GM21737 (cell line): ENCODE data around the gene SLC25A3.
"Not testable (repeated sequence)": the region's sequence is repeated elsewhere in the genome, so short reads cannot be mapped to it uniquely, and the experiment has no call there.

Experiments used
- ATAC-seq: cut with Tn5 transposase; IDR thresholded peaks from one replicate; pipeline ENCODE4 v1.9.1; 2021; ENCODE audit warnings: mild to moderate bottlenecking, moderate library complexity; ENCODE audit not compliant: unreplicated experiment

Gene SLC25A3

DNA sequence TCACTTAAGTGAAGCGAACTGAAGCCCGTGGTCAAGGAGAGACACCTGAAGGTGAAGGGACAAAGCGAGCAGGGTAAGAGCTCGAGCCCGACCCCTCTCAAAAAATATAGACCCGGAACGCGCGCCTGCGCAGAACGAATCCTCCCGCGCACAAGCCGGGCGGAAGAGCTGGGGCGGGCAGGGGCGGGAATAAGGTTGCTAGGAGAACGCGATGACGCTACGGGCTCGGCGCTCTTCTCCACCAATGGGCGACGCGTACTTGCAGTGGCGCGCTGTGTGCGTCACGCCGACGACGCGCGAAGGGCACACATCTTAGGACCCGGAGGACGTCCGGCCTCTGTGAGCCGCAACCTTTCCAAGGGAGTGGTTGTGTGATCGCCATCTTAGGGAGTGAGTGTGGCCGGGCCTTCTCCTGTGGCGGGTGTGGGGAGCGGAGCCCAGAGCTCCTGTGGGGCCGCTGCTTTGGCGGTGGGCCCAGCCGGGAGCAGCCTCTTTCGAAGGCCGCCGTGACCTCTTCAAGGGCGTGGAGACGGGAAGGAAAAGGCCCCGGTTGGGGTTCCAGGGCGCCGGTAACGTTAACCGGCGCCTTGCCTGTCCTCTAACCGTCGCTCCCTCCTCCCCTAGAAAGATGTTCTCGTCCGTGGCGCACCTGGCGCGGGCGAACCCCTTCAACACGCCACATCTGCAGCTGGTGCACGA lies at the start of gene SLC25A3:
SLC25A3 (plus strand) TSS at position 336 of the 699 bp plus-strand sequence; CDS start at position 629, 293 bp downstream.
- peak; percentile 99 for ATAC-seq

DNA sequence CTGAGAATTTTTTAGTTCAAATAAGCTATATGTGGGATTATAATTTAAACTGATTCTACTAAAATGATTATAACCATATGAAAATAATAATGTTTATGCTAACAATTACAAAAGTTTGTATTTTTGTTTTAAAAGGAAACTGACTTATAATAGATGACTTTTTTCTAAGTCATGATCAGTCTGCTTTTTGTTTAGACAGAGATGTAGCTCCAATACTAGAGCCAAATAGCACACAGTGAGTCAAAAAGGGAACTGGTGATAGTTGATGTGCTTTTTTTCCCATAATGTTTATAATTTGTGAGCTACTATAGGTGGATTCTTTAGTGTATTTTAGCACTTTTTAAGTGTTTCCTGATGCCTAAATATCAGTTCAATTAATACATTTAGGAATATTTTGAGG lies 49.8 kb upstream of the SLC25A3 start:
- no peak for ATAC-seq

DNA sequence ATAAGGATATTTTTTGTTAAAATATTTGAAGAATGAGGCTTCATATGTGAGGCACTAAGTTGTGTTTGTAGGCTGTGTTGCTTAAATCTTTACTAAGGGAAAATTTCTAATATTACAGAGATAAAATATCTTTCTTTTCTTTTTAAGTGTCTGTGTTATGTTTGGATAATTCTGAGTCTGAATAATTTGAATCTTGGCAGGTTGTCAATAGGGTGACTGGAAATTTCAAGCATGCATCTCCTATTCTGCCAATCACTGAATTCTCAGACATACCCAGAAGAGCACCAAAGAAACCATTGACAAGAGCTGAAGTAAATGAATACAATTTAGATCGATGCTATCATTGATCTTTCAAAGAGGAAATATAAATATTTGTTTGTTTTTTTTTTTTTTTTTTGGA lies 48.7 kb upstream of the SLC25A3 start:
- no peak for ATAC-seq

DNA sequence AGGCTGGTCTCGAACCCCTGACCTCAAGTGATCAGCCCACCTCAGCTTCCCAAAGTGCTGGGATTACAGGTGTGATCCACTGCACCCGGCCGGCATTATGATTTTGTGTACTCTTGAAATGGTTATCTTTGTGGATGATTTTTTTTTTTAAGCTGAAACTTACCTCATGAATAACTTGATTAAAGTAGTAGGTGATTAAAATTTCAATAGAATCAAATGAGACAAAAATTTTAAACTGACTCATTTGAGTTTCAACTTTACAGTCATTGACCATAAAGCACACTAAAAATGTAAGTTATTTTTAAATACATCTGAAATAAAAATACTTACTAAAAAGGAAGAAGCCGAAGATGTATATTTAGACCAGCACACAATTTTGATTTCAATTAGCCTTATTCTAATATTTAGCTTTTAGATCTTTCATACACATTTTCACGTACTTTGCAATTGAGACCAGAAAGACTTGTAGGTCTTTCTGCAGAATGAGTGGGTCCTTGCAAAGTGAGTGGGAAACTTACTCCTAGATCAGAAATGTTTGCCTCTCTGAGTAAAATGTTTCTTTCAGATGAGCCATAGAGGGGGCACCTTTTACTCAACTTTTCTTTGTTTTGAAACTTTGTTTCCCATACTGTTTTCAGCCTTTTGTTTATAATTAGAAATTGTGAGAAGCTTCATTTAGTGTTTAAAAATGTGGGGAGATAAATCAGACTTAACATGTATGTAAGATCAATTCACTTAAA lies 43.9 kb upstream of the SLC25A3 start:
- no peak for ATAC-seq

DNA sequence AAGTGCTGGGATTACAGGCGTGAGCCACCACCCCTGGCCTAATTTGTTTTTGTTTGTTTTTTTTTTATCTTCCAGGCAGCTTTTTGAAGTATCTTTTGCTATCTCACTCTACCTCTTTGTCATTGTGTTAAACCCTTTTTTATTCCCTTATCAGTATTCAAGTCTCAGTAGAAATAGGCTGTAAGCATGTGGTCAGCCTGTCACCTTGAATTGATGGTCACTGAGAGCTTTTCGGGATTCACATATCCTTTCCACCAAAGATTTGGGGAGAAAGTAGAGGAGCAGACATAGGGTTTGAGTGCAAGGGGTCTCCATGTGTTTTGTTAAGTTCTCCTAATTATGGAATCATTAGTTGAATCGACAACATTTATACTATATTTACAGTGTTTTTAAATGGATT lies 41.7 kb upstream of the SLC25A3 start:
- no peak for ATAC-seq

DNA sequence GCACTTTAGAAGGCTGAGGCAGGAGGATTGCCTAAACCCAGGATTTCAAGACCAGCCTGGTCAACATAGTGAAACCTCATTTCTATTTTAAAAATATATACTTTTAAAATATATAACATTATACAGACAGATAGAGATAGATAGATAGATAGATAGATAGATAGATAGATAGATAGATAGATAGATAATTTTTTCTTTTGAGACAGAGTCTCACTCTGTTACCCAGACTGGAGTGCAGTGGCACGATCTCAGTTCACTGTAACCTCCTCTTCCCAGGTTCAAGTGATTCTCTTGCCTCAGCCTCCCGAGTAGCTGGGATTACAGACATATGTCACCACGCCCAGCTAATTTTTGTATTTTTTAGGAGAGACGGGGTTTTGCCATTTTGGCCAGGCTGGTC lies 35.4 kb upstream of the SLC25A3 start:
- ATAC-seq: not testable (repeated sequence)

DNA sequence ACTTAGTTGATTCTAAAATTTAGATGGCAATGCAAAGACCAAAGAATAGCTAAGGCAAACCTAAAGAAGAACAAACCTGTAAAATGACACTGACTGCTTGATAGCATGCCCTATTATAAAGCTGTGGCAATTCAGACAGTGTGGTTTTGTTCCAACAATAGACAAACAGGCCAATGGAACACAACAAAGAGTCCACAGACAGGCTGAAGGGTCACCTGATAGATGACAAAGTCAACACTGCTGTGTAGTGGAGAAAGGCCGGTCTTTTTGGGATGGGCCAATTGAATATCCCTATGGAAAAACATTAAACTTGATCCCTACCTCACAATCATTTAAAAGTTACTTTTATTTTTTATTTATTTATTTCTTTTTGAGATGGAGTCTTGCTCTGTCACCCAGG lies 33.8 kb upstream of the SLC25A3 start:
- ATAC-seq: no peak

DNA sequence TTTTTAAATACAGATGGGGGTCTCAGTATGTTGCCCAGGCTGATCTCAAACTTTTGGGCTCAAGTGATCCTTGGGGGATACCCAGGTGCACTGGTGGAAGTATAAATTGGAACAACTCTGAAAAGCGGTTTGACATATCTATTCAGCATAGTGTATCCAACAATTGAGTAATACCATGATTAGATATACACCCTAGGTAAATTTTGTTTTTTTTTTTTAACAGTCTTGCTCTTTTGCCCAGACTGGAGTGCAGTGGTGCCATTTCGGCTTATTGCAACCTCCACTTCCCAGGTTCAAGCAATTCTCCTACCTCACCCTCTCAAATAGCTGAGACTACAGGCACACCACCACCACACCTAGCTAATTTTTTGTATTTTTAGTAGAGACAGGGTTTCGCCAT lies 31.6 kb upstream of the SLC25A3 start:
- ATAC-seq: no peak

DNA sequence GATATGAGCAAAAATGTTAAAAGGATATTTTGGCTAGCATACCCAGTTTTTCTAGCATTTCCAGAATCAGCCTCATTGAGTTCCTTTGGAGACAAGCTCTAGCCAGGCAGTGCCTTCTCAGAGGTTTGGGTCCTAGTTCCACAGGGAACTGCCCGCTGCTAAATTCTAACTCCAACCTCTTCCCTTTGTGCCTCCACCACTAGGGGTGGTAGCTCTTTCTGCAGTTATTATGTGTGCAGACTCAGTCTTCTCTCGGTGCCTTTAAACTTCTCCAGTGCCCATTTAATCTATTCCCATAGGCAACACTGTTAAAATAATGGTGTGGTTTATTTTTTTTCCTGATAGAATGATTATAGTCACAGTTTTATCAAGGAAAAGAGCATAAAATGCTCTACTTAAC lies 21.5 kb upstream of the SLC25A3 start:
- ATAC-seq: no peak

DNA sequence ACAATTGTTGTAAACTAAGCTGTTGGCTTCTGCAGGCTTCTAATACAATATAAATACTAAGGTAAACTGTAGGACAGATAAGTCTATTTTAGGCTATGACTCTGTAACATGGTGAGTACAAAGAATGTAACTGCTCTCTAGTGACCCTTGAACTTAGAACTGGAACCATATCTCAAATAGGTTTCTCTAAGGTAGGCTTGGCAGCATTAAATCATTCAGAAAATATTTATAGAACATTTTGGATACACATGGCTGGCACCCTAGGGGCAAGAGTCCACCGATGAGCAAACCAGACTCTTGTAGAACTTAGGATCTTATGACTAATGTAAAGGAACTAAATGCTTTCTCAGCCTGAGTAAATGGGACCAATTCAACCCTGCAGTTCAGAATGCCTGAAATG lies 19.4 kb upstream of the SLC25A3 start:
- no peak for ATAC-seq

DNA sequence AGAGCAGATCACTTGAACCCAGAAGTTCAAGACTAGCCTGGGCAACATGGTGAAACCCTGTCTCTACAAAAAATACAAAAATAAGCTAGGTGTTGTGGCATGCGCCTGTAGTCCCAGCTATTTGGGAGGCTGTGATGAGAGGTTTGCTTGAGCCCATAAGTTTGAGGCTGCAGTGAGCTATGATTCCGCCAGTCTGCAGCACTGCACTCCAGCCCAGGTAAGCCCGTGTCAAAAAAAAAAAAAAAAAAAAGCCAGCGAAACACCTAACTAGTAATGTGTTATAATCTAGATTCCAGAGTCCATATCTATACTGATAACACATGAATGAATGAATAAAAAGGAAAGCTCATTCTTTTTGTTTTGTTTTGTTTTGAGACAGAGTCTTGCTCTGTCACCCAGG lies 18.5 kb upstream of the SLC25A3 start:
- ATAC-seq: no peak

DNA sequence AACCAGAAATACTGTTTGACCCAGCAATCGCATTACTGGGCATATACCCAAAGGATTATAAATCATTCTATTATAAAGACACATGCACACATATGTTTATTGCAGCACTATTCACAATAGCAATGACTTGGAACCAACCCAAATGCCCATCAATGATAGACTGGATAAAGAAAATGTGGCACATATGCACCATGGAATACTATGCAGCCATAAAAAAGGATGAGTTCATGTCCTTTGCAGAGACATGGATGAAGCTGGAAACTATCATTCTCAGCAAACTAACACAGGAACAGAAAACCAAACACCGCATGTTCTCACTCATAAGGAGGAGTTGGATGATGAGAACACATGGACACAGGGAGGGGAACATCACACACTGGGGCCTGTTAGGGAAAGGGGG lies 16.7 kb upstream of the SLC25A3 start:
- not testable (repeated sequence) for ATAC-seq

DNA sequence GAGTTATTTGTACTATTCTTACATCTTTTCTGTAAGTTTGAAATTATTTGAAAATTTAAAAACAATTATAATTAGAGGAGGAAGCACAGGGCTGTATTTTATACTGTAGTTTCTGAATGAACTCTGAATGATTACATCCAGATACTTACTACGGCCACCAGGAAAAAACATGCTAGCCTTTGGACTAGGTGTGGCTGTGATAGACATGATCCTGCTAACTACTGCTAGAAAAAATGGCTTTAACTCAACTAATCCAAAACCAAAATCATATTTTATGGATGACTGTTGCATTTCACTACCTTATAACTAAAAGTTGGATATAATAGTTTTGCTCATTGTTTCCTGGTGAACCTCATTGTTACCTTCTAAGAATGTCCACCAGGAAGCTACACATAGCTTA lies 15.1 kb upstream of the SLC25A3 start:
- no peak for ATAC-seq

DNA sequence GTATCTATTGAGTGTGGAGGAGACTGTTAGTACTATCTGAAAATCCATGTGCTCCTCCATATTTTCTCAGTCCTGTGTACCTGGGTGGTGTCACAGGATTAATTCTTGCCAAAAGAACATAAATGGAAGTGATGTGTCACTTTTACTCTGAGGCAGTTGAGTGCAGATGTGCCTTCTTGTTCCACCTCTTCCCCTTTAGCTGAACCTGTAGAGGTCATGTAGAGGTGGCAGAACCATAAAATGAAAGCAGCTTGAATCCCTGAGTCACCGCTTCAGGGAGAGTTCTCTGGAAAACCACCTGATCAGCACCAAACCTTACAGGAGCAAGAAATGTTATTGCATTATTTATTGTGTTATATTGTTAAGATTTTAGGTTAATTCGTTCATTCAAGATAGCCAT lies 14.7 kb upstream of the SLC25A3 start:
- ATAC-seq: no peak

DNA sequence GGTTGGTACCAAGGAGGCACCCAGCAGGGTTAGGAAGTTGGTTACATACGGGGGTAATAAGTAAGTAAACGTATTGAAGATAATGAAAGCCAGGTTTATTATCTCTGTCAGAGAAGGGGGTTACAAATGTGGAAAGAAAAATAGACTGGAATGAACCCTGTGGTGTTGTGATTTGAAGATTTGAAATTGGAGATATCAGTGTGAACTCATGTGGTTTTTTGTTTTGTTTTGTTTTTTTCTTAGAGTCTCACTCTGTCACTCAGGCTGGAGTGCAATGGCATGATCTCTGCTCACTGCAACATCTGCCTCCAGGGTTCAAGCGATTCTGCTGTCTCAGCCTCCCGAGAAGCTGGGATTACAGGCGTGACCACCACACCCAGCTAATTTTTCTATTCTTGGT lies 14.1 kb upstream of the SLC25A3 start:
- no peak for ATAC-seq

DNA sequence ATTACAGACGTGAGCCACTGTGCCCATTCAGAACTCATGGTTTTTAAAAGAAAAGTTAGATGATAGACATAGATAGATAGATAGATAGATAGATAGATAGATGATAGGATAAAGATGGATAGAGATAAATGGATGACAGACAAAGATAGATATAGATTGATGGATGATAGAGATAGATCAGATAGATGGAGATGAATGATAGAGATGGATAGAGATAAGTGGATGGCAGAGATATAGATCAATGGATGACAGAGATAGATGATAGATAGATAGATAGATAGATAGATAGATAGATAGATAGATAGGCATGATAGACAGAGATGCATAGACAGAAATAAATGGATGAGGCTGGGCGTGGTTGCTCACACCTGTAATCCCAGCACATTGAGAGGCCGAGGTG lies 13.7 kb upstream of the SLC25A3 start:
- no peak for ATAC-seq

DNA sequence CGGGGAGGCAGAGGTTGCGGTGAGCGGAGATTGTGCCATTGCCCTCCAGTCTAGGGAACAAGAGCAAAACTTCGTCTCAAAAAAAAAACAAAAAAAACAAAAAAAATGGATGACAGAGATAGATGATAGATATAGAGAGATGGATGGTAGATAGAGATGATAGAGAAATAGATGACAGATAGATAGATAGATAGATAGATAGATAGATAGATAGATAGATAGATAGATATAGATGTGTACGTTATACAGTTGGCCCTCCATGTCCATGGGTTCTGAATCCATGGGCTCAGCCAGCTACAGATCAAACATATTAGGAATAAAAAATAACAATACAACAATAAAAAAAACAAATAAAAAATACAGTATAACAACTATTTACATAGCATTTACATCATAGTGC lies 12.8 kb upstream of the SLC25A3 start:
- no peak for ATAC-seq

DNA sequence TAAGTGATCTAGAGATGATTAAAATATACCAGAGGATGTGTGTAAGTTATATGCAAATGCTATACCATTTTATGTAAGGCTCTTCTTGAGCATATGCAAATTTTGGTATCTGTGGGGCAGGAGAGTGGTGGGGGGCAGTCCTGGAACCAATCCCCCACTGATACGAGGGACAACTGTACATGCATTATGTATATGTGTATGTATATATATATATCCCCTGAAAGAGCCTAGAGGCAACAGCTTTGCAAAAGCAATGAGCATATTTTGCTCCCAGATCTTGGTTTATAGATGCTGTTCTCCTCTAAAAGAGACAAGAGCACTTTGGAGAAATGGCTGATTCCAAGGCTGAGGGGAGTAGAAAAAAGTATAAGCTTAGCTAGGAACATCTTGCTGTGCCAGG lies 12.4 kb upstream of the SLC25A3 start:
- no peak for ATAC-seq

DNA sequence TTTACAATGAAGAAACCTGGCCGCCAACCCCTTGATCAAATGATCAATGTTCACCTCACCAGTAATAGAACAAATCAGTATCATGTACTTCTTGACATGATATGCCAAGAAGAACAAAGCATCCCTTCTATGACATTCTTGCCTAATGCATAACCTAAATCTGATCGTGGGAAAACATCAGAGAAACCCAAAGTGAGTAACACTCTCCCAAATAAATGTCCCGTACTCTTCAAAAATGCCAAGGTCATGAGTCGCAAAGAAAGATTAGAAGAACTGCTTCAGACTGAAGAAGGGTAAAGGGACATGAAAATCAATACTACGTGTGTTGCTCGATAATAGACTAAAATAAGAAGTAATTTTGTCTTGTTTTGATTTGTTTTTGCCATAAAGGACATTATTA lies 11.4 kb upstream of the SLC25A3 start:
- ATAC-seq: no peak

DNA sequence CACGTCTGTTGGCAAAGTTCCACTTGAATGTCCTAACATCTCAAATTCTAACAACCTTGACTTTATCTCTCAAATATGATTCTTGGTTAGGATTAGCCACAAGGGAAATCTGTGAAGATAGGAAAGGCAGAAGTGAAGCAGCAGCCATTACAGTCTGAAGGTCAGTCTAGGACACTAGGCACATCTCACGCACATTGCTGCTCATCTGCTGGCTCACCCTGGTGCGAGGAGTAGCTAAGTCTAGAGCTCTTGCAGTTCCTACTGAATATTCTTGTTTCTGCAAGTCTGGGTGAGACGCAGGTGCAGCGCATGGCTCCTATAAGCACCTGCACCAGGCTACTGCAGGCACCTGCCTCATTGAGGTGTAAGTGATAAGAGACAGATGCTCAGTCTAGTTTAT lies 6.4 kb upstream of the SLC25A3 start:
- no peak for ATAC-seq

DNA sequence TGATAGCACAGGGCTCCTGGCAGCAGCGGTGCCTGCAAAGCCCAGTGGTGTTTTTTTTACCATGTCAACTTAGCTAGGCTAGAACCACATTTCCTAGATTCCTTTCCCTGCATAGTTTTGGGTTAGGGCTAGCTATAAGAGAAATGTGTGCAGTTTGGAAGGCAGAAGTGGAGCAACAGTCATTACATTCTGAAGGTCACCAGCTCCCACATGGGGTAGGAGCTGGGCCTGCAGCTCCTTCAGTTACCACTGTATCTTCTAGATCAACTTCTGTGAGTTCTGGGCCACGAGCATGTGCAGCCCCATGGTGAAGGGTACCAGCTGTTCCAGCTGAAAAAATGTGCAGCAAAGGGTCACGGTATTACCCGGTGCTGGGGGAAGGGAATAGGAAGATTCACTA lies 2.3 kb upstream of the SLC25A3 start:
- no peak for ATAC-seq

DNA sequence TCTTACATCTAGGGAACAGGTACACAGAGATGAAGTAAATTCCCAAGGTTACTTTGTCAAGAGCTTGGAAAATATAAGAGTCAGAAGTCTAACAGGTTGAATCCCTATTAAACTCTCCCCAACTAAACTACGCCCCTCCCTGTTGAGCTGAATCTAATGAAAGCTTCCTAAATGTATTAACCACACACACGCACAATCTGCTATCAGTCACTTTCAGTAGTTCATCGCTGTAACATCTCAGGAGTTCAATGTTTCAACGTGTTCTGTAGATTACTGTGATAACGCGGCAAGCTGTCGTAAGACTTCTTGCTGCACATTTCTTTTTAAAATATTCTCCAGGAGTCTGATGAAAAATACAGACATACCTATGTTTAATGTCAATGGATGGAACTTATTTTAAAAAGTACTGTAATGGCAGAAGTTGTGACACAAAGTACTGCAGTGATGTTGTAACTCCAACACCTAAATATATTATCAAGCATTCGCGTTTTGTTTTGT lies 612 bp upstream of the SLC25A3 start:
- ATAC-seq: no peak
